RWPE2 (cell line): ENCODE results near the gene ELOVL1.
"Not testable (repeated sequence)": the region's sequence is repeated elsewhere in the genome, so short reads cannot be mapped to it uniquely, and the experiment has no call there.

Source experiments
- ATAC-seq: fragments of 200-7000 bp; cut with Tn5 transposase; 3 replicates; pipeline ENCODE4 v1.9.1; 2021; ENCODE audit warnings: low read depth
- DNase-seq: peaks from one replicate; pipeline ENCODE4 v3.0.0-alpha.2; 2020; ENCODE audit warnings: low spot score
- H3K27ac ChIP-seq: fragments of 450-650 bp; 2 replicates; pipeline ENCODE4 v1.5.1; 2017; ENCODE audit warnings: mild to moderate bottlenecking; ENCODE audit not compliant: poor library complexity, severe bottlenecking
- H3K27me3 ChIP-seq: fragments of 250-450 bp; sonication (Bioruptor Pico); 2 replicates; pipeline ENCODE4 v1.5.1; 2021; ENCODE audit warnings: mild to moderate bottlenecking, moderate library complexity; ENCODE audit not compliant: insufficient read depth, poor library complexity, severe bottlenecking
- H3K36me3 ChIP-seq: fragments of 250-450 bp; sonication (Bioruptor Pico); 2 replicates; pipeline ENCODE4 v1.5.1; 2020; ENCODE audit warnings: low read depth, mild to moderate bottlenecking, moderate library complexity
- H3K4me1 ChIP-seq: fragments of 250-450 bp; sonication (Bioruptor Pico); 2 replicates; pipeline ENCODE4 v1.5.1; 2021; ENCODE audit warnings: mild to moderate bottlenecking, moderate library complexity; ENCODE audit not compliant: insufficient read depth, poor library complexity, severe bottlenecking
- H3K4me3 ChIP-seq: fragments of 250-450 bp; sonication (Bioruptor Pico); 2 replicates; pipeline ENCODE4 v1.5.1; 2021; ENCODE audit warnings: mild to moderate bottlenecking, moderate library complexity; ENCODE audit not compliant: severe bottlenecking
- H3K9me3 ChIP-seq: fragments of 250-450 bp; sonication (Bioruptor Pico); 2 replicates; pipeline ENCODE4 v1.5.1; 2021; ENCODE audit warnings: mild to moderate bottlenecking, moderate library complexity; ENCODE audit not compliant: severe bottlenecking
- TF ChIP-seq, protein P1 (sequence below): fragments of 450-650 bp; IDR thresholded peaks from one replicate; pipeline ENCODE4 v1.5.1; 2017; ENCODE audit warnings: mild to moderate bottlenecking, moderate library complexity; ENCODE audit not compliant: poor library complexity, severe bottlenecking

Gene ELOVL1

GRCh38 chr1:43372172-43372571 lies 4.4 kb upstream of the ELOVL1 start:
- peaks cover 36% of the 10 kb centered on the region for H3K4me1 ChIP-seq
- H3K9me3 ChIP-seq: no peaks in the 10 kb centered on the region
- TF ChIP-seq, protein P1, sequence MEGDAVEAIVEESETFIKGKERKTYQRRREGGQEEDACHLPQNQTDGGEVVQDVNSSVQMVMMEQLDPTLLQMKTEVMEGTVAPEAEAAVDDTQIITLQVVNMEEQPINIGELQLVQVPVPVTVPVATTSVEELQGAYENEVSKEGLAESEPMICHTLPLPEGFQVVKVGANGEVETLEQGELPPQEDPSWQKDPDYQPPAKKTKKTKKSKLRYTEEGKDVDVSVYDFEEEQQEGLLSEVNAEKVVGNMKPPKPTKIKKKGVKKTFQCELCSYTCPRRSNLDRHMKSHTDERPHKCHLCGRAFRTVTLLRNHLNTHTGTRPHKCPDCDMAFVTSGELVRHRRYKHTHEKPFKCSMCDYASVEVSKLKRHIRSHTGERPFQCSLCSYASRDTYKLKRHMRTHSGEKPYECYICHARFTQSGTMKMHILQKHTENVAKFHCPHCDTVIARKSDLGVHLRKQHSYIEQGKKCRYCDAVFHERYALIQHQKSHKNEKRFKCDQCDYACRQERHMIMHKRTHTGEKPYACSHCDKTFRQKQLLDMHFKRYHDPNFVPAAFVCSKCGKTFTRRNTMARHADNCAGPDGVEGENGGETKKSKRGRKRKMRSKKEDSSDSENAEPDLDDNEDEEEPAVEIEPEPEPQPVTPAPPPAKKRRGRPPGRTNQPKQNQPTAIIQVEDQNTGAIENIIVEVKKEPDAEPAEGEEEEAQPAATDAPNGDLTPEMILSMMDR: no peak
- peak overlapping the region; percentile 95 for H3K27ac ChIP-seq
- H3K4me3 ChIP-seq: no peak overlapping the region
- DNase-seq: no peak
- H3K27me3 ChIP-seq: no peaks in the 10 kb centered on the region
- no peaks in the 10 kb centered on the region for H3K36me3 ChIP-seq
- ATAC-seq: no peak

DNA sequence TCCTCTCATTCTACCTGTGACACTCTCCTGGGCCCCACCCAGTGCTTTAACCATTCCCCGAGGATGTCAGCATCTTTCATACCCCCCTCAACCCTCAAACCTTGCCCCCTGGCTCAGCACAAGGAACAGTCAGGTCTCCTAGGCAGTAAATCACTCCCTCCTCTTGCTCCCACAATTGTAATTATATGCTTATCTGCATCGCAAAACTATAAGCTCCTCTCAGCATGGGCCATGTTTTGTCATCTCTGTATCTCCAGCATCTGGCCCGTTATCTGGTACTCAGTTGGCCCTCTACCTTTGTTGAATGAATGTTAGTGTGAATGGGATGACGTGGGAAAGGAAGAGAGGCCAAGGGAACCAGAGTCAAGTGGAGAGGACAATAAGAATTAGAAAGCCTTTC lies 2.8 kb upstream of the ELOVL1 start:
- DNase-seq (no peak), ATAC-seq (no peak)
- Histone ChIP-seq H3K27ac (peak overlapping the region; percentile 95), H3K4me3 (no peak overlapping the region), H3K27me3 (no peaks in the 10 kb centered on the region), H3K4me1 (peaks cover 45% of the 10 kb centered on the region), H3K9me3 (no peaks in the 10 kb centered on the region), H3K36me3 (no peaks in the 10 kb centered on the region)
- TF ChIP-seq, protein P1: no peak

GRCh38 chr1:43369779-43370178 lies 2.0 kb upstream of the ELOVL1 start:
- Histone ChIP-seq H3K27ac (peak overlapping the region; percentile 95), H3K4me1 (peaks cover 45% of the 10 kb centered on the region)
- ATAC-seq: not testable (repeated sequence)

GRCh38 chr1:43368646-43369020 lies 822 bp upstream of the ELOVL1 start:
- Histone ChIP-seq H3K27me3 (no peaks in the 10 kb centered on the region), H3K4me1 (peaks cover 38% of the 10 kb centered on the region), H3K9me3 (no peaks in the 10 kb centered on the region), H3K27ac (peak overlapping the region; percentile 95), H3K36me3 (peaks cover 18% of the 10 kb centered on the region), H3K4me3 (peak overlapping the region; percentile 79)
- DNase-seq: no peak
- no peak for ATAC-seq
- TF ChIP-seq, protein P1: no peak

More at GRCh38 chr1:43369779-43370178, 2.0 kb upstream of the ELOVL1 start:
- not testable (repeated sequence) for H3K4me3 ChIP-seq, H3K27me3 ChIP-seq, DNase-seq, H3K9me3 ChIP-seq, H3K36me3 ChIP-seq

DNA sequence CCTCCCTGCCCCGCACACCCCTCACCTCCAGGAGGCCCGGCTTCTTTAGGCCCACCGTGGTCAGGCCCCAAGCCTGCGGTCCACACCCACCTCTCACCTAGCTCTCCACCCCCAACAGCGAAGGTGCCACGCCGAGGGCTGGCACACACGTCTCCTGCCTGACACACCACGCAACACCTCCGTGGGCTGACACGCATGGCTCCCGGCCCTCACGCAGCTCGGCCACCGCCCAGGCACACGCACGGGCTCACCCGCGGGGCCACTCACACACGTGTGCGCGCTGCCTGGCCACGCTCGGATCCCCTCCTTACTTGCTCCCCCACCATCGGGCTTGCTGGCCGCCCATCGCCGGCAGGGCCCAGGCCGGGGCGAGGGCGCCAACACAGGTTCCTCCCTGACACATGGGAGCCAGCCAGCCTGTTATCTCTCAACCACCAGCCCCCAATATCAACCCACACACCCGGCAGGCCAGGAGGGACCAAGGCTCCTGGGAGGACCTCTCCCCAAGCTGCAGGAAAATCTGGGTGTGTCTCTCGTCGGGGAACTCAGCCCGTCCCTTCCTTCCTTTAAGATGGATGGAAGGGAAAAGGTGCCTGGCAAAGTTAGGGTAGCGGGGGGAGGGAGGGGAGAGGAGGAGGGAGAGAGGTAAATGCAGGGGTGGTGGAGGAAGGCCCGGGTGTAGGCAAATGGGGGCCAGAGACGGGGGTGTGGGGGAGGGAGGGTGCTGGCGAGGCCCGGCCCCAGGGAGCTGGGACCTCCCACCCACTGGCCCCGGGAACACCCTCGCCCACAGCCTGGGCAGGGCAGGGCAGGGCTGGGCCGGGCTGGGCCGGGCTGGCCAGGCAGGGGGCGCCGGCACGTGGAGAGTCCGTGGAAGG lies 546 bp downstream of the ELOVL1 start:
- Histone ChIP-seq H3K4me1 (peaks cover 24% of the 10 kb centered on the region), H3K36me3 (peaks cover 32% of the 10 kb centered on the region), H3K9me3 (no peaks in the 10 kb centered on the region), H3K27ac (peak overlapping the region; percentile 95), H3K27me3 (no peaks in the 10 kb centered on the region), H3K4me3 (peak overlapping the region; percentile 79)
- TF ChIP-seq, protein P1: no peak
- ATAC-seq (peak; percentile 67), DNase-seq (peak; percentile 83)
